Measurements from ENCODE around the gene ITSN1.

DNA sequence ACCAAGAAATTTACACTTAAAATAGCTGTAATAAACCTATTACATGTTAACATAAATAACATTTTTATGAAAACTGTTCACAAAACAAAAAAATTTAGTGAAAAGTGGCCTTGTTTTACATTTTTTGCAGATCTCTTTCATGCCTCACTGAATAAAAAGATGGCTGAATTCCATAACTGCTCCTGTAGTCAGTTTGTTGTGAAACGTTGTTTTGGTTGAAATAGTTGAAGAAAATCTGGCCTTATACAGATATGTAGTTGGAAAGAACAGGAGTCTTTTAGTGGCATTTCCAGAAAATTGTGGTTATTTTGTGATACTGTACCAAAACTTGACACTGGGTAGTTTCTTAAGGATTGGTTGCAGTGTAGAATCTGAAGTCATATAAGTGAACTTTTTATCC, 18.1 kb downstream of the ITSN1 start:
- TF ChIP-seq, protein P1, sequence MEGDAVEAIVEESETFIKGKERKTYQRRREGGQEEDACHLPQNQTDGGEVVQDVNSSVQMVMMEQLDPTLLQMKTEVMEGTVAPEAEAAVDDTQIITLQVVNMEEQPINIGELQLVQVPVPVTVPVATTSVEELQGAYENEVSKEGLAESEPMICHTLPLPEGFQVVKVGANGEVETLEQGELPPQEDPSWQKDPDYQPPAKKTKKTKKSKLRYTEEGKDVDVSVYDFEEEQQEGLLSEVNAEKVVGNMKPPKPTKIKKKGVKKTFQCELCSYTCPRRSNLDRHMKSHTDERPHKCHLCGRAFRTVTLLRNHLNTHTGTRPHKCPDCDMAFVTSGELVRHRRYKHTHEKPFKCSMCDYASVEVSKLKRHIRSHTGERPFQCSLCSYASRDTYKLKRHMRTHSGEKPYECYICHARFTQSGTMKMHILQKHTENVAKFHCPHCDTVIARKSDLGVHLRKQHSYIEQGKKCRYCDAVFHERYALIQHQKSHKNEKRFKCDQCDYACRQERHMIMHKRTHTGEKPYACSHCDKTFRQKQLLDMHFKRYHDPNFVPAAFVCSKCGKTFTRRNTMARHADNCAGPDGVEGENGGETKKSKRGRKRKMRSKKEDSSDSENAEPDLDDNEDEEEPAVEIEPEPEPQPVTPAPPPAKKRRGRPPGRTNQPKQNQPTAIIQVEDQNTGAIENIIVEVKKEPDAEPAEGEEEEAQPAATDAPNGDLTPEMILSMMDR (IDR thresholded peaks at IDR 0.05), result no peak
- TF ChIP-seq POLR2A (IDR thresholded peaks at IDR 0.05) (no peak), POLR2AphosphoS5 (IDR thresholded peaks at IDR 0.05) (no peak)
